AG09319 (cell line): ENCODE results near the gene SCAF11.

ENCODE experiments used
- DNase-seq: peaks from one replicate; pipeline ENCODE4 v3.0.0-alpha.2; 2010; ENCODE audit warnings: low read depth; ENCODE audit errors: extremely low read depth
- CTCF ChIP-seq: IDR thresholded peaks from 2 replicates; pipeline ENCODE4 v1.5.1; 2011; ENCODE audit warnings: low read depth, mild to moderate bottlenecking, inconsistent platforms, low read length, moderate library complexity

The SCAF11 gene

GRCh38 chr12:45877069-45877468 lies 113.3 kb downstream of the SCAF11 start:
- TF ChIP-seq CTCF, result no peak
- DNase-seq, result no peak

- DNase-seq, result no peak
- no peak for TF ChIP-seq CTCF
Measured at GRCh38 chr12:45872446-45872845, 117.9 kb downstream of the SCAF11 start.
